C1 segment of cervical spinal cord (tissue), 14 donors: ENCODE results near the gene NKAPL.
A peak's percentile ranks its signal among the peaks of the same experiment; 100 is the strongest.

Experiments used
- DNase-seq, 14 donors: peaks; one replicate each; lab custom pipeline; 2025; lab: John Stamatoyannopoulos, UW

Gene NKAPL

DNA sequence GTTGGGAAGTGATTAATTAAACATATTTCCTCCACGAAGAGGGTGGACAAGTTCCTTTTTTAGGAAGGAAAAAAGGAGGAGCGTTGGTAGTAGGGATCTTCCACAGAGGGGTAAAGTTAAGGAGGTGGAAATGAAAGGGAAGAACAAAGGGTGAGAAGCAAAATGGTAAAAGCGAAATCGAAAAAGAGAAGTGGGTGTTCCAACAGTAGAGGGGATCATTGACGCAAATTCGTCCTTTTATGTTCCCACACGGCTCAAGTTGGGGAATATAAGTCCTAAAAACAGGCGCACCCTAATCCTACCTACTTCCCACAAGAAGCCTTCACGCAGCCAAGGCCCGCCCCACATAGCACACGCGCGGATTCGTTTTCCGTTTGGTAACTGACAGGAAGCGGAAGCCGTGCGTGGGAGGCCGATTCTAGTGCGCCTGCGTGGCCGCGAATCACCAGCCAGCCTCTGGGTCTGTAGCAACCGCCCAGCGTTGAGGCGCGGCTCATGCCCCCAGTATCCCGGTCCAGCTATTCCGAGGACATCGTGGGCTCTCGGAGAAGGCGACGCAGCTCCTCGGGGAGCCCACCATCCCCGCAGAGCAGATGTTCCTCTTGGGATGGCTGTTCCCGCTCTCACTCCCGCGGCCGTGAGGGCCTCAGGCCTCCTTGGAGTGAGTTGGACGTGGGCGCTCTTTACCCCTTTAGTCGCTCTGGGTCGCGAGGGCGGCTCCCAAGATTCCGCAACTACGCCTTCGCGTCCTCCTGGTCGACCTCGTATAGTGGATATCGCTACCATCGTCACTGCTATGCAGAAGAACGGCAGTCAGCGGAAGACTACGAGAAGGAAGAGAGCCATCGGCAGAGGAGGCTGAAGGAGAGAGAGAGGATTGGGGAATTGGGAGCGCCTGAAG is at the start of gene NKAPL:
Gene NKAPL, plus strand, starts transcription at position 421 of the 901 bp plus-strand sequence. Its CDS starts 75 bp downstream, at position 496.
- peak in 12 of 14 donors; percentile 11 to 75 (median 44) for DNase-seq

DNA sequence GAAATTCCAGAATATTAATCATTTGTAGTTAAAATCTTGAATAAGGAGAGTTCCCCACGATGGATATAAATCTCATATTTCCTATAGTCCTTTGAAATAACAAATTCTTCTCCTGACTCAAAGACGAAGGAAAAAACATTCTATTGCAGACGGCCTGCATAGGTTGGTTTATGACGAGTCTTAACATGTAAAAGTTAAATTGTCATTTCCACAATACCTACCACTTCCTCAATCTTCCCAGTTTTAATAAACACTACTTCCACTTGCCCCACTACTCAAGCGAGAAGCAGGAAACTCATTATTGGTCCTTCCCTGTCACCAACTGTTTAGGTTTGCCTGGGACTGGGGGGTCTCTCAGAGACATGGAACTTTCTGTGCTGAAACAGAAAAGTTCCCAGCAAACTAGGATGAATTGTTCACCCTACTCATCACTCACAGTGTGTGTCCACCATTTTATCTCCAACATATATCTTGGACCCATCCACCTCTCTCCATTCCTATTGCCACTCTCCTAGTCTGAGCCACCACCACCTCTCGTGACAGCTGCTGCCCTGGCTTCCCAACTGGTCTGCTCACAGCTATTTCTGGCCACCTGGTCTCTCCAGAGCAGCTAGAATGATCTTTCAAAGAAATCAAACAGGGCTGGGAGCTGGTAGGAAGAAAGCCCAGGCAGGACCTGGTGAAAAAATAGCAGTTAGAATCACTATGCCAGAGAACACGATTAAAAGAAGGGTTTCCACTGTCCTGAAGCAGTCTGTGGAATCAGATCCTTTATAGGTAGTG is 49.2 kb upstream of the NKAPL start:
- DNase-seq, result no peak

DNA sequence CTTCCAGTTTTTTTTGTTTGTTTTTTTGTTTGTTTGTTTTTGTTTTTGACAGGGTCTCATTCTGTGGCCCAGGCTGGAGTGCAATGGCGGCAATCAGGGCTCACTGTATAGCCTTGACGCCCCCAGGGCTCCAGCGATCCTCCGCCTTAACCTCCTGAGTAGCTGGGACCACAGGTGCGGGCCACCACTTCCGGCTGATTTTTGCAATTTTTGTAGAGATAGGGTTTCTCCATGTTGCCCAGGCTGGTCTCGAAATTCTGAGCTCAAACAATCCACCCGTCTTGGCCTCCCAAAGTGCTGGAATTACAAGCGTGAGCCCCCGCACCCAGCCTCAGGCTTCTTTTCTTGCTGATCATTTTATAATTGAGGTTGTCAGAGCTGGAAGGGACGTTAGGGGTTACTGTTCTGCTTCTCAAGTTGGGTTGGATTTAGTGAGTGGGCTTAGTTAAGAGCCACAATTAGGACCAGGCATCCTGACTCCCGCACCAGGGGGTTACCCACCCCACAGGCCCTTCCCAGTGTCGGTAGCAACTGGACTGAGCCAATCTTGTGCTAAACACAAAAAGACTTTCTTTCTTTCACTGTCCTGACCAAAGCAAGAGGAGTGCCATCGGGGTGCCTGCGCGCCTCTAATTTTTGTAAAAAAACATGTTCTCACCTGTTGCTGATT is 47.1 kb upstream of the NKAPL start:
- no peak for DNase-seq

DNA sequence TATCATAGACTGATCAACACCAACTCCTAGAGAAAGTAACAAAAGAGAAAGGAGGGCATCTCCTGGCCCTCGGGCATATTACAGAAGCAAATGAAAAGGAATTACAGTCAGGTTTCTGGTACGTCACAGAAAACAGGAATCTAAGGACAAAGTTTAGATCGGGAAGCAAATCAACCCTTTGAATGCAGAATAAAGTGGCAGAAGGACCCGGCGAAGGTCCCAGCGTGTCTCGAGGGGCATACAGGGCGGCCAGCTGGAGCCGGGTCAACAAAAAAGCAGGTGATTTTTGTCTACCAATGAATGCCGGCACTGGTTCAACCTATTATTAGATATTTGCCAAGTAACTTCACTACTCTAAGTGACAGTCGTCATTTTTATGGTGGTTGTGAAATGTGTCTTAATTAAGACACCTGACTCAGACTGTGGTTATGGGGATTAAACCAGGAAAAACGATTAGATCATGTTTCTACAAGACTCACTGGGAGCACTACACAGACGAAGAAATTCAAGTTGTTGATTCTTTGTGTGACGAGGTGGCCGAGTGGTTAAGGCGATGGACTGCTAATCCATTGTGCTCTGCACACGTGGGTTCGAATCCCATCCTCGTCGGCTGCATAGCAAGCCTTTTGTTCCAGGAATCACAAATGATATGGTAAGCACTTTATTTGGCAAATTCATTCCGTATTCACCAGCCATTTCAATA is 46.4 kb upstream of the NKAPL start:
- DNase-seq, result no peak

DNA sequence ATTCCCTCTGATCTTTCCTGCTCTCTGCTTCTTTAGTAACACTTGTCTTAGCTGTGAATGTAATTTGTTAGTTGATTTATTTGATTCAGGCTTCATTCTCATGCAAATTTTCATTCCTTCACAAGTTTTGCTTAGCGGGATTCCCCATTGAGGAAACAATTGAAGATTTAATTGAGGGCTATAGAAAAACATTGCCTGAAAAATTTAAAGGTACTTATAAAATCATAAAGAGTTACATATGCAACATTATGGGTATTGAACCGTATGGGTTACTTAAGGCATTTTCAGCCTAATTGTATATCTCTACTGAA is 45.9 kb upstream of the NKAPL start:
- DNase-seq, result no peak

DNA sequence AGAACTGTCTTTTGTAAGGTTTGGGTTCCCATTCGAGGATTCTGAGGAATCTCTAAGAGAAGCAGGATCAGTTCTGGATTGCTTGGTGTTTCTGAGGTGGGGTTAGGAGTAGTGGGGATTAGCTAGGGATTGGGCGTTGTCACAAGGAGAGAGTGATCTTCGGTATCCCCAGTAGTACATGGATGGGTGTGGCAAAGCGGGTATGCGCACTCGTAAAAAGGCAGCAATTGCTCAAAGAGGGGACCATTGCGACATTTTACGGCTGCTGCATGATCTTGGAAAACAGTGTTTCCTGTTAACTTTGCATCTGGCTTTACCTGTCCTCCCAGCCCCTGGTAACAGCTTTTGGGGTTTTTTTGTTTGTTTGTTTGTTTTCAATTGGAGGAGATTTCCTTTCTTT is 43.7 kb upstream of the NKAPL start:
- no peak for DNase-seq

DNA sequence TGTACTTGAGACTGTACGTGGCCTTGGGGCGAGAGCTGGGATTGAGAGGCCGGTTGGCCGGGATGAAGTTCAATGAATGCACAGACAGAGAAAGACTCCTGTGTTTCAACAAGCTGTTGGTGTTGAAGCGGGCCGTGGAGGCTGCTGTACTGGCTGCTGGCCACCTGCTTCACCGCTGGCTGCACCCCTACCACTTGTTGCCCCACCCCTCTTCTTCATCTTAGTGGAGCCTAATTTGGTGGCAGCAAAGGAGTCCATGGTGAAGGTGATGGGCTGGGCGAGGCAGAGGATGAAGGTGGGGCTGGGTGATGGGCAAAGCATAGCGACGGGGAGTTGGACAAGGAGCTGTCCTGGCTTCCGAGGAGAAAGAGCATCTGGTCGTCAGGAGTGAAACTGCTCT is 41.2 kb upstream of the NKAPL start:
- DNase-seq, result no peak

DNA sequence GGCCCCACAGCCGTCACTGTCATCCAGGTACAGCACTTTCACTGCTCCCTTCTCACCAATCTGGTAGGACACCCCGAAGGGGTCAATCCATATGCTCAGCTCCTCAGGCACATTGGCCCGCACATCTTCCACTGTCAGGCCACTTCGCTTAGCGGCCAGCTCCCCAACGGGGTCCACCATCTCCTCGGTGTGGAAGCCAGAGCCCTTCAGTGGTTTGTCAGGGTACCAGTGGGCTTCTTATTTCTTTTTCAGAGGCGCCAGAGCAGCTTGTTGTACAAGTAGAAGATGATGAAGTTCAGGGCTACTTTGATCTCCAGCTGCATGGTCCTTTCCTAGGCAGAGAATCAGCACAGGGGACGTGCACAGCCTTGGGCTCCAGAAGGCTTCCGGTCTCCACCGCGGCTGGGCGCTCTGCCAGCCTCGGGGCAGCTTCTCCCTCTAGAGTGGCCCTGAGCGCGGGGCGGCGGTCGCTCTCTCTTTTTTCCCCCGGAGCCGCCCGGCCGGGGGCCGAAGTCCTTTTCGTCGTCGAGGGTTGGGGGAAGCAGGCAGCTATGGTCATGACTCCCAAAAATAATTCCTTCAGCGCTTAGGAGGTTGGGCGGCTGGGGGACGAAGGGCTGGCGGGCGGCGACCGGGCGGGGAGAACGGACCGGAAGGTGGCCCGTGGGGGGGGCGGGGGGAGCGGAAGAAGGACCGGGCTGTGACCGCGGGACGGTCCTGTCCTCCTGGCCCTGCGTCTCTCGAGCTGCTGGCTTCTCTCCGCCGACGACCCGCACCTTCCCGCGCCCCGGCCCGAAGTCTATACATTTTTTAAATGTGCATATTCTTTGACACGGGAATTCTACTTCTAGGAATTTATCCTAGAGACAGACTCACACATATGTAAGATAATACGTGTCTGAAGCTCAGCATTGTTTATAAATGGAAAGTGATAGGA is 40.5 kb upstream of the NKAPL start:
- peak in 13 of 14 donors; percentile 26 to 79 (median 64) for DNase-seq

DNA sequence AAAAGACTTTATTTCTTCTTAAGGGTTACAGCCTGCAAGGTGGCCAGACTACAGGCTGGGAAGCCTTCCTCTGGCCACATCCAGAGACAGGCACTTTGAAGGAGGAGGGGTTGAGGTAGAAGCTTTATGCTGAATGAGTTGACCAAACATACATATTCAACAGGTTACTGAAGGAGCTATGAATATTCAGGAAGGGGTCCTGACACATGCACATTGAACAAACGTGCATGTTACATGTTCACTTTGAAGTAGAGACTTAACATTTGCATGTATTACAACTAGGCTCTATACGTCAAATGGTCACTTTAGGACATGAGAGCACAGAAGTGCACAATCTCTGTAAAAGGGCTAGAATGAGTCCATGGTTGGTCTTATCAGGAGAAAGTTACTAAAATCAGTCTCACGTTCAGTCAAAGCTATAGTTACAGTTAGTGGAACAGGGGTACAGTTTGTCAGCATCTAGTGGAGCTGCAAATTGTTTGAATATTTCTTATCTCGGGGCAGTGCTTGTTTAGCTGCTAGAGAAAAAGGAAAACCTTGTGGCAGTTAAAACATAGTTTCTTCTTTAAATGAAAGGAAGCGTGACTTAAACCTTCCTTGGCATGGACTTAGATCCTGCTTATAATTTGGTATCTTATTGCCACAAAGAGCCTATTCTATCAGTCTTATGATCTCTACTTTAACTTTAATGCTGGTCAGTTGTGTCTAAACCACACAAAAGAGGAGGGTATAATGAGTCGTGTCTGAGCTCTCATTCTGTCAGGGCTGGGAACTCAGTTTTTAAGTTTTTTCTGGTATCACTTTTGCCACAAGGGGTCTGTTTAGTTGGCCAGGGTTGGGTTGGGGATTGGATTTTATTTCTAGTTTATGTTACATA is 38.6 kb upstream of the NKAPL start:
- no peak for DNase-seq

DNA sequence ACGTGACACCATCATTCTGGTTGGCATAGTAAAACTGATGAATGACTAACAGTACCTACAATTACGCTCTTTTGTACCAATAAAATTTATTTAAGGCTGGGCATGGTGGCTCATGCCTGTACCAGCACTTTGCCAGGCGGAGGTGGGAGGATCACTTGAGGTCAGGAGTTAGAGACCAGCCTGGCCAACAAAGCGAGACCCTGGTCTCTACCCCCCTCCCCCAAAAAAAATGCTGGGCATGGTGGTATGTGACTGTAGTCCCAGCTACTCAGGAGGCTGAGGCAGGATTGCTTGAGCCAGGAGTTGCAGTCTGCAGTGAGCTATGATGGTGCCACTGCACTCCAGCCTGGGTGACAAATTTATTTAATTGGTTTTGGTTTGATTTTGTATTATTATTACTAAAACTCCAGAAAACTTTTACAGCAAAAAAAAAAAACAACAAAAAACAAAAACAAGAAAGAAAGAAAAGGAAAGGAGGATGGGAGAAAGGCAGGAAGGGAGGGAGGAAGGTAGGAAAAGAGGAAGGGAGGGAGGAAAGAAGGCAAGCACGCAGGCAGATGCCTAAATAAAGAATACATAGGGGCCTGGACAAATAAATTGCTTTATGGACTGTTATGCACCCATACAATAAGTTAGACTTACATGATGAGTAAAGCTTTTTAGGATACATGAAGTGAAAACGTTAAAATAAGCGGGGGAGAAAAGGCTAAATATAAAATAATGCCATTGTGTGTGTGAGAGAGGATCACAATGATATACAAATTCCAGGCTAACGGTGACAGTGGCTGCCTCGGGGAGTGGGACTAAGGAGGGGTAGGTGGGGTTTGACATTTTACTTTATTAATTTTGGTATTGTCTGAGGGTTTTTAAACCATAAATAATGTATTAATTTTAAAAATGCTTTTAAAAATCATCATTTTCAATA is 34.7 kb upstream of the NKAPL start:
- no peak for DNase-seq

DNA sequence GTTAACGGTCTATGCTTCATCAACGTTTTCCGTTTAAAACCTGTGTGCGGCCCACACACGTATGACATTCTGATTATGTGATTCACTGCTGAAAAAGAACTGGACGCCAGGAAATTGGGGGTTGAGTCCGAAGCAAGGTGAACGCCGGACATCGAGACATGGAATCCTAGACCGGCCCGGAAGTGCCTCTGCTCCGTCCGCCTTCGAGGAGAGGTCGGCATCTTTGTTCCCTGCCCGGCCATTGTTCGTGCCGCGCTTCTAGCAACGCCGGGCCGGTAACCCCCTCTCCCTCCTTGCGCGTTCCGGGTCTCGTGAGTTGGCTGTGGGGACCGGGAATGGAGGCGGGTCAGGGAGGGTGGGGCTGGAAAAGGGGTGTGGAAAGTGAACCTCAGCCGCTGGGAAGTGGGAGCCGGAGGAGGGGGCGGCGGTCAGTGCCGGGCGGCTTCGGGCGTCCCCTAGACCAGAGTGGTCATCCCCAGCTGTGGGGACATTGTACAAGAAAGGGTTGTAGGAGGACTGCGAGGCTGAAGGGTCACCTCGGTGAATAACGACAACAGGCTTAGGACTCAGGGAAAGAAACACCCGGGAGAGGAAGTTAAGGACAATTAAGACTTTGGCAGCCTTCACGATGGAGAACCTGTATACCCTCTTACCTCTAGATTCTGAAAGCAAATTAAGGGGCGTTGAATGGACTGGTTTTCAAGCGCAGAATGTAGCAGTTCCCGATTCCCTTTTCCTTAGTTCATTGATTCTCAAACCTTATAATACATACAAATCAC is 33.9 kb upstream of the NKAPL start, which contains the start of gene ZSCAN9:
Gene ZSCAN9, plus strand, starts transcription at position 220 of the 779 bp plus-strand sequence. CDS start 1,810 bp downstream, outside the sequence.
- peak in 13 of 14 donors; percentile 17 to 88 (median 57) for DNase-seq

DNA sequence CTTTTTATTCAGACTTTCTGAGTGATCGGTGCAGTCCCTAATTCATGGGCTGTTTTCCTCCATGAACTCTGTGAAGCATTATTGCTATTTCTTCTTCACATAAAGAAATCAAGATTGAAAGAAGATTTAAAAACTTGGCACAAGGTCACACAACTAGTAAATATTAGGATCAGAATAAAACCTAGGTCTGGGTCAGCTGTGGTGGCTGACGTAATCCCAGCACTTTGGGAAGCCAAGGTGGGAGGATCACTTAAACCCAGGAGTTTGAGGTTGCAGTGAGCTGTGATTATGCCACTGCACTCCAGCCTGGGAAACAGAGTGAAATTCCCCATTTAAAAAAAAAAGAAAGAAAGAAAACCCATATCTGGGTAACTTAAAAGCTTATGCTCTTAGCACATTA is 32.6 kb upstream of the NKAPL start:
- no peak for DNase-seq

DNA sequence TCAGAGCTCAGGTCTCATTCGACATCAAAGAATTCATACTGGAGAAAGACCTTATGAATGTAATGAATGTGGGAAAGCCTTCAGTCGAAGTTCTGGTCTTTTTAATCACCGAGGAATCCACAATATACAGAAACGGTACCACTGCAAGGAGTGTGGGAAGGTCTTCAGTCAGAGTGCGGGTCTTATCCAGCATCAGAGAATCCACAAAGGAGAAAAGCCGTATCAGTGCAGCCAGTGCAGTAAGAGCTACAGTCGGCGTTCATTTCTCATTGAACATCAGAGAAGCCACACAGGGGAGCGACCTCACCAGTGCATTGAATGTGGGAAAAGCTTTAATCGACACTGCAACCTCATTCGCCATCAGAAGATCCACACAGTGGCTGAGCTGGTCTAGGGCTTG is 26.3 kb upstream of the NKAPL start:
- DNase-seq, result no peak

DNA sequence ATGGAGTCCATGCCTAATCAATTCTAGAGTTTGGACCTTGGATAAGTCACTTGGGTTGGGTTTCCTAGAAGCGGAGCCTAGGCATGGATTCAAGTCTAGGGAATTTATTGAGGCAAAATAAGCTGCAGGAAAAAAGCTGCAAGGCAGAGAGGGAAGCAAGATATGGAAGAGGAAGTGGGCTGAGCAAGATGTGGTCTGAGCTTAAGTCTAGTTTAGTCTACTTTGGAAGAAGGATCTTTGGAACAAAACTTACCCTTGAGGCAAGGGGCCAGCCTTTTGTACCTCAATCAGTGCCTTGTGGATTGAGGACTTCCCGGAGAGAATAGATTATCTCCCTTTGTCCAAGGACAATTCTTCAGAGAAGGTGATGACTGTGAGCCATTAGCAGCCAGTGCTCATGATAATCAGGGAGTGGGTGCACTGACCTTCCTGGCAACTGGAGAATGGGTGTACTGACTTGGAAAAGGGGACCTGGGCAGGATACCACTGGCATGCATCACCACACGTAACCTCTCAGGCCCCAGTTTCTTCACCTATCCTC is 23.1 kb upstream of the NKAPL start:
- DNase-seq, result no peak

DNA sequence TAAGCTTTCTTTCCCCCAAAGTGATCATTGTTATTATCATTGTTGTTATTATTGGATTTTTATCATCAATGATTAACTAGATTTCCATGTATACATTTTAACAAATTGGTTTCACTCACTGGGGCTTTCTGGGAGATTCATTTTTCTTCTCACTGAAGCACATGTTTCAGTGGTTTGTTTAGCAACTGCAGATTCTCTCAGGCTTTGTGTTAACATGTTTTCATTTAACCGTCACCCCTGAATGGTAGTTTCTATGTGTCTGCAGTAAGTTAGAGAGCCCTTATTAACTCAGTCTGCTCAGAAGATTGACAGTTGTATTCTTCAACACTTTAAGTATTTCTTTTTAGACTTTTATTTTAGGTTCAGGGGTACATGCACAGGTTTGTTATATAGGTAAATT is 19.5 kb upstream of the NKAPL start:
- DNase-seq, result no peak

DNA sequence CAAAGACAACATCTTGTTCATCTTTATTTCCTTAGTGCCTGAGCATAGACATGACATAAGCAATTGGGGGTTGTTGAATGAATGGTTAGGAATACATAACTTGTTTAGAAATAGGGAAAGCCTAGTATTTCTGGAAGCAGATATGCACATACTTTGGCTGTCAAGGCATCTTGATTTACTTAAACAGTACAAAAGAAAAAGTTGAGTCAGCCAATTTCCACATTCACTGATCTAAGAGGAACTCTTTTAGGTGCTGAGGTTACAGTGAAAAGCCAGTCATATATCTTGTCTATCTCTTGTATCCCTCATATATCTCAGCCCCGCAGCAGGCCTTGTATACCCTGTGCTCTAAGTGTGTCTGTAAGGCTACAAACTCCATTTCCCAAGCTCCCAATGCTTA is 18.6 kb upstream of the NKAPL start:
- no peak for DNase-seq

DNA sequence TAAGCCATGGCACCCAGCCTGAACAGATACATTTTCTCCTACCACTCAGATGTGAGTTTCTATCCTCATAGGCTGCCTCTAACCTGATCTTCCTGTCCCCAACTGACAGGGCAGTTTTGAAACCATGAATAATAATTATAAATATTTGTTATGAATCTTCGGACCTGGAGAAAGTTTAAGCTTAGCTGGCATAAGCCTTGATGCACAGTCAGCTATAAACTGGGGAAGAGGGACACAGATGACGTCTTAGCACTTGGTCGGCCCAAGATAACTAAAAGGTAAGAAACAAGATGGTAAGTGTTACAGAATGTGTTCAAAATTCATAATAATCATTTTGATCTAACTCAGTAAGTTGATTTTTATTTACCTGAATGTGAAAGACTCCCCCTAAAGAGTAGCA is 15.2 kb upstream of the NKAPL start:
- no peak for DNase-seq
